Skin of body (tissue), 2 donors: ENCODE data around the gene PKN3. TPM values are rescaled to one million over a fixed set of nuclear protein-coding genes. Genes with fewer than 3 reads are reported as not detected.
"Not testable (repeated sequence)": the region's sequence is repeated elsewhere in the genome, so short reads cannot be mapped to it uniquely, and the experiment has no call there.

ENCODE experiments used
- DNase-seq: peaks from one replicate; lab custom pipeline; 2025; lab: John Stamatoyannopoulos, UW
- total RNA-seq: library from RNA; depleted of rRNA; stranded (reverse); fragments of >200 nt; gene quantifications from one replicate; pipeline ENCODE4 v1.2.3, GENCODE V29; 2014

The PKN3 gene
- total RNA-seq, 1 donor from 2014 or later = 2.0 TPM

GRCh38 chr9:128693738-128694137, 8.6 kb upstream of the PKN3 start:
- DNase-seq = not testable (repeated sequence)

- no peak for DNase-seq
These were observed 8.0 kb upstream of the PKN3 start for GRCh38 chr9:128694344-128694743.

- no peak for DNase-seq
These were observed 5.2 kb upstream of the PKN3 start for GRCh38 chr9:128696923-128697707.

- not testable (repeated sequence) for DNase-seq
These were observed 3.1 kb upstream of the PKN3 start for GRCh38 chr9:128699096-128699795.

GRCh38 chr9:128701227-128701854, 962 bp upstream of the PKN3 start:
- DNase-seq = no peak

- no peak for DNase-seq
These were observed 779 bp downstream of the PKN3 start for GRCh38 chr9:128702949-128703615.

GRCh38 chr9:128703616-128704355, 1.5 kb downstream of the PKN3 start:
- no peak for DNase-seq

- DNase-seq = no peak
These were observed 2.0 kb downstream of the PKN3 start for GRCh38 chr9:128704356-128704670.

GRCh38 chr9:128705051-128705965, 3.0 kb downstream of the PKN3 start:
- no peak for DNase-seq

- DNase-seq = no peak
These were observed 3.7 kb downstream of the PKN3 start for GRCh38 chr9:128706045-128706444.

- DNase-seq = no peak
These were observed 4.5 kb downstream of the PKN3 start for GRCh38 chr9:128706671-128707381.

- no peak for DNase-seq
These were observed 5.1 kb downstream of the PKN3 start for GRCh38 chr9:128707446-128707845.

GRCh38 chr9:128712451-128713410, 10.4 kb downstream of the PKN3 start:
- DNase-seq = no peak

- no peak for DNase-seq
These were observed 11.1 kb downstream of the PKN3 start for GRCh38 chr9:128713411-128713780.

GRCh38 chr9:128713941-128714573, 11.8 kb downstream of the PKN3 start:
- DNase-seq = no peak

GRCh38 chr9:128714586-128715435, 12.5 kb downstream of the PKN3 start:
- no peak for DNase-seq

GRCh38 chr9:128715436-128715750, 13.1 kb downstream of the PKN3 start:
- no peak for DNase-seq
